HEK293 (cell line): ENCODE results near the gene ADIPOR2.

ENCODE experiments used
- CTCF ChIA-PET: fragments of 350-600 bp; formaldehyde crosslinking; extraction: SDS; loops from one replicate; lab custom pipeline; 2021; ENCODE audit warnings: antibody characterized with exemption; lab: Yijun Ruan, JAX
- POLR2A ChIA-PET: fragments of 300-600 bp; formaldehyde crosslinking; extraction: SDS; loops from one replicate; lab custom pipeline; 2020; ENCODE audit warnings: antibody characterized with exemption, inconsistent platforms; lab: Yijun Ruan, JAX
- H3K27ac ChIP-seq: fragments of 200-500 bp; sonication (Bioruptor generic); 2 replicates; pipeline ENCODE4 v1.5.1; 2014; ENCODE audit warnings: low read depth, low read length, control low read depth, inconsistent platforms; ENCODE audit errors: extremely low read depth
- H3K36me3 ChIP-seq, 2 experiments: fragments of 200-500 bp in 1 of 2; sonication (Bioruptor generic) in 1 of 2; 1 replicate in 1 of 2; 2 replicates in 1 of 2; pipeline ENCODE4 v1.5.1; 2014 to 2017; ENCODE audit warnings: inconsistent platforms in 2 of 2, low read length in 2 of 2; ENCODE audit not compliant: control insufficient read depth in 2 of 2, insufficient read depth in 1 of 2
- H3K4me1 ChIP-seq: fragments of 200-500 bp; sonication (Bioruptor generic); 2 replicates; pipeline ENCODE4 v1.5.1; 2014; ENCODE audit warnings: mild to moderate bottlenecking, low read length, inconsistent platforms; ENCODE audit not compliant: control insufficient read depth, insufficient read depth
- H3K4me3 ChIP-seq: 2 replicates; pipeline ENCODE4 v1.5.1; 2011; ENCODE audit warnings: low read depth, mild to moderate bottlenecking, control low read depth, low read length, moderate library complexity
- H3K9me3 ChIP-seq: fragments of 200-500 bp; sonication (Bioruptor generic); 2 replicates; pipeline ENCODE4 v1.5.1; 2014; ENCODE audit warnings: low read depth, low read length, inconsistent platforms; ENCODE audit not compliant: control insufficient read depth, insufficient read depth
- KLF1 ChIP-seq: fragments of 450-650 bp; formaldehyde crosslinking; IDR thresholded peaks from 2 replicates; pipeline ENCODE4 v1.5.1; 2016; ENCODE audit warnings: missing biosample characterization, missing genetic modification characterization
- ZFP37 ChIP-seq: fragments of 450-650 bp; formaldehyde crosslinking; IDR thresholded peaks from 2 replicates; pipeline ENCODE4 v1.5.1; 2016; ENCODE audit warnings: missing biosample characterization, missing genetic modification characterization
- ZNF416 ChIP-seq: fragments of 450-650 bp; formaldehyde crosslinking; IDR thresholded peaks from 2 replicates; pipeline ENCODE4 v1.5.1; 2016; ENCODE audit warnings: missing biosample characterization, missing genetic modification characterization
- ZNF426 ChIP-seq: fragments of 450-650 bp; formaldehyde crosslinking; IDR thresholded peaks from 2 replicates; pipeline ENCODE4 v1.5.1; 2017; ENCODE audit warnings: missing biosample characterization, missing genetic modification characterization, mild to moderate bottlenecking, inconsistent platforms, moderate library complexity
- ZNF776 ChIP-seq: fragments of 450-650 bp; formaldehyde crosslinking; IDR thresholded peaks from 2 replicates; pipeline ENCODE4 v1.5.0; 2017; ENCODE audit warnings: missing biosample characterization, missing genetic modification characterization, borderline replicate concordance

The ADIPOR2 gene

DNA sequence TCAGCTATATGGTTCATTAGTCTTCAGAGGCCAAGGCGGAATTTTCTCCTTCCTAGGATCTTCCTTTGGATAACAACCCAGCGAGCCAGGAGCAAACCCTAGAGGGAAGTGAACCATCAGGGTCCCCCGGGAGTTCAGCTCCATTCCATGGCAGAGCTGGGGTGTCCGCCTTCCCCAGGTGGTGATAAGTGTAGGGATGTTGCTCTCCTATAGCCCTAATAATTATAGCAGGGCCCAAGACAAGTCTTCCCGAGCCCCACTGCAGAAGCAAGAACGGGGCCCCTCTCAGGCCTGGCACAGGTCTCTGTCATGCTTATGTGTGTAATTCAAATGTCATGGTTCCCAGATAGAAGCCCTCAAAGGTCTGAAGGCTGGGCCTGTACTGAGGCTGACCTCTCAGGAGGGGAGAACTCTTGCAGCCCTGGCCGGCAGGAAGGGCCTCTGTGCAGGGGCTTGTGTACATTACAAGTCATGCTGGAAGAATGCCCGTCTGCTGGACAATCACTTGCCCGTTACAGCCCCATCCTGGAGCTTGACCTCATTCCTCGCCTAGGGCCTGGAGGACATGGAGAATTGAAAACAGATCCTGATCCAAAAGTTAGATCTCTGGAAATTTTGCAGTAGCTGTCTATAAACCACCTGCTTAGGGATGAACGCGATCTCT is 146.8 kb downstream of the ADIPOR2 start:
- ChIA-PET POLR2A (no interaction called here), CTCF (no interaction called here)
- Histone ChIP-seq H3K9me3 (no peaks in the 10 kb centered on the region), H3K4me3 (no peak overlapping the region), H3K4me1 (no peaks in the 10 kb centered on the region), H3K36me3 (no peaks in the 10 kb centered on the region), H3K27ac (no peak overlapping the region)
- TF ChIP-seq KLF1 (tag by site-specific recombination) = no peak
- no peak for TF ChIP-seq ZNF416 (tag by site-specific recombination)
- no peak for TF ChIP-seq ZNF426 (tag by site-specific recombination)
- no peak for TF ChIP-seq ZNF776 (tag by site-specific recombination)
- TF ChIP-seq ZFP37 (tag by site-specific recombination) = no peak
